Right kidney (tissue), 1 donor: ENCODE measurements around the gene IQGAP2.
A peak's percentile ranks its signal among the peaks of the same experiment; 100 is the strongest.
"Not testable (repeated sequence)": the region's sequence is repeated elsewhere in the genome, so short reads cannot be mapped to it uniquely, and the experiment has no call there.

Experiments
- DNase-seq: peaks from one replicate; pipeline ENCODE4 v3.0.0-alpha.2; 2016

IQGAP2 gene

GRCh38 chr5:76408104-76408654 lies 5.1 kb downstream of the IQGAP2 start:
- DNase-seq = no peak

DNA sequence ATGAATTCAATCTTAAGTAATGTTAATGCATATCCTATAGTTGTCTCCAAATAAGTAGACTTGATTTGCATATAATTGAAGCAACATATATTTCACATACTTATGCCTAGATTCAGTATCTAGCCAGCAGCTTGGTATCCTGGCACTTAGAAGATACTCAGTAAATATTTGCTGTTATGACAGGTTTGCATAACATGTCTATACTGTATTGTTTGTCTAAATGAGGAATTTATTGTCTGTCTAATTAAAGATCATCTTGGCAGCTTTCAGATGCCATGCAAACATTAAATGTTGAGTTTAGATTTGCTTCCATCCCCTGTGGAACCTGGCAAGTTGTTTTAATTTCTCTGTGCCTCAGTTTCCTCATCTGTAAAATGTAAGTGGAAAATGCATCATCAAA lies 9.4 kb downstream of the IQGAP2 start:
- DNase-seq = no peak

DNA sequence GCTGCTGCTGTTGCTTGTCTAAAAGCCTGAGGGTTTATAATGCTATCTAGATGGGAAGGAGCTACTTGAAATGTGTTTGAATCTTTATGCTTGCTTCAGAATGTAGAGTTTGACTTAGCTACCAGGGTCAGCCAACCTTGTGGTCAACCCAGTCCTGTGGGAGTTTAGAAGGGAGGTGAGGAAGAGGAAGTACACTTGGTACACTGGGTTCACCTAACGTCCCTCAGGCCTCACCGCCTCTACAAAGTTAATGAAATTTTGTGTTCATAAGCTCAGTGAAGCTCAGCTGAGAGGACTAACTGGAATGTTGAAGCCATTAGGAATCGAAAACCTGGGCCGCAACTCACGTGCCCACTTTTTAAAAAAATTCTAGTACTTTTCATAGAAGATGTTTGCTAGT lies 10.7 kb downstream of the IQGAP2 start:
- no peak for DNase-seq

GRCh38 chr5:76414788-76415187 lies 11.7 kb downstream of the IQGAP2 start:
- DNase-seq = no peak

DNA sequence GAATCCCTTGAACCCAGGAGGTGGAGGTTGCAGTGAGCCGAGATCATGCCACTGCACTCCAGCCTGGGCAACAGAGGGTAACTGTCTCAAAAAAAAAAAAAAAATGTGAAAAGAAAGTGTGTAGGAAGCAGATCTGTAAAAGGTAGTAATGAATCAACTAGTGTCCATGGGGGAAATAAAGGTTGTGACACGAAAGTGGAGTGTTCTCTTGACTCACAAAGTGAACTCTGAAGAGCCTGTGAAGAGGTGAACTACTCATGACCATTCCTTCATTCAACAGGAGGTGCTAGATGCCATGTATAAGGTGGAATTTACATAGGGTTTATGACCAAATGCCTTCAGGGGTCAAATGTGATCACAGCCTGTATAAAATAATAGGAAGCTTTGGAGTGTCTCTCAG lies 12.8 kb downstream of the IQGAP2 start:
- DNase-seq = no peak

- no peak for DNase-seq
These were observed 16.7 kb downstream of the IQGAP2 start for GRCh38 chr5:76419597-76420298.

DNA sequence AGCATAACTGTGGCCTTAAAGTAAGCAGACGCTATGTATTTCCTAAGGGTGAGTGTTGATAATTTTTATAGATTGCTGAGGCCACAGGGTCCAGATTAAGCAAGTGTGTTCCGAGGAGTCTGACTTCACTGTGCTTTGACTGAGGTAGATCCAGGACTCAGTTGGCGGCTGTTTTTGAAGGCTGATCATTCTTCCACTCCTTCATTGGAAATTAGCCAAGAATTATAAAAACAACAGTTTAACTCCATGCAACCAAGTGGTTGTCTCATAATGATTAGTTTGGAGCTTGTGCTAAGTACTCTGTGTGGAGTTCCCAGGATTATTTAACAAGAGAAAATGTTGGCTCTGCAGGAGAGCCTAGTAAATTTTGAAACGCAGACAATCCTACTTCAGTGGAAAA lies 19.1 kb downstream of the IQGAP2 start:
- no peak for DNase-seq

- no peak for DNase-seq
These were observed 19.7 kb downstream of the IQGAP2 start for GRCh38 chr5:76422742-76423141.

DNA sequence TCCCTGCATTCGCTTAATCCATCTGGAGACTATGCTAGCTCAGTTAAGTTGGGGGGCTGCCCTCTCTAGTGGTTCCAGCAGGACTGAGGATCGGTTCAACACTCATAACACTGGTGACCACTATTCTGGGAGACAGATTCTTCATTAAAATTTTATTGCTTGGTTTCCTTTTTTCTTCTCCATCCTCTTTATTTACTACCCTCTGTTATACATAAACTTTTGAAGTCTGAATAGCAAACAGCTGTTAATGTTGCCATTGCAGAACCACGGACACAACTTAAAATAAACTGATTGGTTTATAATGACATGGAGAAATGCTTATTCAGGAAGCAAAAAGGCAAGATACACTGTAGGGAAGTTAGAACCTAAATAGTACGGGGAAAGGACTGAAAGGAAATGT lies 22.1 kb downstream of the IQGAP2 start:
- no peak for DNase-seq

DNA sequence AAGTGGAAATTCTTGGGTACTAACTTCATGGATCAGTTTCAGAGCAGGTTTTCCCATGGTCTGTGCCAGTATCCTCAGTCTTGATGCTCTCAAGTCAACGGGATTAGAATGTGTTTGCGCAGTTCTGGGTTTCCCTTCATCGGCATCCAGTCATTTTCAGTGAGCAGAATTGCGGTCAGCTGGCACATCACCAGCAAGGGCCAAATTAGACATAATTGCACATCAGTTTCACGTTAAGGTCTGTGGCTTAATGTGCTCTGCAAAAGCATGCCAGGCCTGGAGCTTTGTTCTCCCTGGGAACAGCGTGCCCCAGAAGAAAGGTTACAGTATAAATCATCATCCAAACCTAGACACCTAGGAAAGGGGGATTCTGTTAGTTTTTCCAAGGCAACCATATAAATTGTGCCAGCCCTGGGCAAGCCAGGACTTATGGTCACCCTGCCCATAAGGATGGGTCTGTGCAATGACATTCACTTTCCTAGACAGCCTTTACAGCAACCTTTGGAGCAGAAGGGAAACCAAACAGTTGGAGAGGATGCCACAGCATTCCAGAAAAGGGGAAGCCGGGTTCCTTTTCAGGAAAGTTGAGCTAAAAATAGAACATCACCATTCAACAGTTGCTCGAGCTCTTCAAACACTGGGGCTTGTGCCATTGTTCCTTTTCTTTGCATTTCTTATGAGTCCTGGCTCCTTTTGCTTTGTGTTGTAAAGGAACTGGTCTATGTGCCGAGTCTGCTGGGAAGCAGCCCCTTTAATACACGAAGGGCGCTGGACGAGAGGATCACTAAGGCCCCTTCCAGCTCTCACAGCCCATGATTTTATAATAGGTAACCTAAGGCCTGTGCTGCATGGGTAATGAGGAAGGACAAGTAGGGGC lies 23.1 kb downstream of the IQGAP2 start:
- DNase-seq = no peak

DNA sequence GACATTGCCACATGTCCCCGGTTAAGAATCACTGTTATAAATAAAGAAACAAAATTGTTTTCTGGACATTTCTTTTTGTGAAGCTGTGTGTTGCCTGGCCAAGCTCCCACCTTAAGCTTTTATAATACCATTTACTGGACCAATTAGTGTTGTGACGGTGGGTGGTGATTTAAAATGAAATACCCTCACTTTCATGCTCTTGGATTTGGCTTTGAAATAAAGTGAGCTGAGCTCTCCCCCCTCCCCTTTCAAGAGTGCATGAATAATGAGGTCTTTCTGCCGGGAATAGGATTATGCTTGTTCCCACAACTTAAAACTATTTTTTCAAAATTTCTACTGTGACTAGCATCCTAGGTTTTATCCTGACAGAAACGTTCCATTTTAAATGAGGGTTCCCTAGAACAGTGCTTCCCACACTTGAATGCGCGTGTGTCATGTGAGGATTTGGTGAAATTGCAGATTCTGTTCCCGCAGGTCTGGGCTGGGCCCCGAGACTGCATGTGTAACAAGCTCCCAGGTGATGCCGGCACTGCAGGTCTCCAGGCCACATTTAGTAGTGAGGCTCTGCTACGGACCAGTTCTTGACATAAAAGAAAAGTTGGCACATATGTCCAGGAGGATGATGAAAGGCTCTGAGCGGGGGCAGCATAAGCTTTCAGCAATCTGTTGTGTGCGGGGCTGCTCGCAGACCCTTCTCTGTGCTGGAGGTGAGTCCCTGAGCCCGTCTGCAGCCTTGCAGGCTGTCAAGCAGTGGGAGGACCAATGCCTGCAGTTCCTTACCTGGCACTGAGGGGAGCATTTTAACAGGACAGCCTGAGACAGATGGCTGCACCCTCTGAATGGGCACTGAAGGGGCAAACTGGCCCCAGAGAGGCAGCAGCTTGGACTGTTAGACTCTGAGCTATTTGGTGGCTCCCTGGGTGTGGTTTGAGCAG lies 24.4 kb downstream of the IQGAP2 start:
- DNase-seq = peak; percentile 34

- not testable (repeated sequence) for DNase-seq
These were observed 25.5 kb downstream of the IQGAP2 start for GRCh38 chr5:76428550-76428949.

- DNase-seq = no peak
These were observed 30.2 kb downstream of the IQGAP2 start for GRCh38 chr5:76433261-76433660.

GRCh38 chr5:76437507-76437906 lies 34.4 kb downstream of the IQGAP2 start:
- not testable (repeated sequence) for DNase-seq

DNA sequence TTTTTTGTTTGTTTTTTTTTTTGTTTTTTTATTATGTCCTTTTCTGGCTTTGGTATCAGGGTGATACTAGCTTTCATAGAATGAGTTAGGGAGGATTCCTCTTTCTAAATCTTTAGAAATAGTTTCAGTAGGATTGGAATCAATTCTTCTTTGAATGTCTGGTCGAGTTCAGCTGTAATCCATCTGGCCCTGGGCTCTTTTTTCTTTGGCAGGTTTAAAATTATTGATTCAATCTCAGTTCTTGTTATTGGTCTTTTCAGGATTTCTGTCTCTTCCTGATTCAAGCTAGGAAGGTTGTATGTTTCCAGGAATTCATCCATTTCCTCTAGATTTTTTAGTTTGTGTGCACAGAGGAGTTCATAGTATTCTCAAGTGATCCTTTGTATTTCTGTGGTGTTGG lies 34.9 kb downstream of the IQGAP2 start:
- DNase-seq = no peak

GRCh38 chr5:76439201-76439600 lies 36.1 kb downstream of the IQGAP2 start:
- no peak for DNase-seq

- DNase-seq = no peak
These were observed 36.8 kb downstream of the IQGAP2 start for GRCh38 chr5:76439929-76440328.

DNA sequence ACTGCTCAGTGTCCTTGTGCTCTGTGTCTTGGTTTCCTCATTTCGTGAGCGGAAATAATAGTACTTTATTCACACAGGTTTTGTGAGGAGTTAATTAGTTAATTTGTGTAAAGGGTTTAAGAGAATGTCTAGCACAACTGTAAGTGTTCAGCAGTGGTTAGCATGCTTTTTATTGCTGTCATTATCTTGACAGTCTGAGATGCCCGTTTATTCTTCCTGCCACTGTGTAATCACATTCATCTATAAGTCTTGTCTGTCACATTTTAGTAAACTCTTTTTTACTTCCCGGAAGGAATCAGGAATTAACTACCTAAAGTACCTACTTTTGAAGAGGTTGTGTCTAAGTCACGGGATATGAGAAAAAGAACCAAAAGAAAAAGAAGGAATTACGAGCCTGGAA lies 38.0 kb downstream of the IQGAP2 start:
- DNase-seq = no peak

GRCh38 chr5:76441890-76442673 lies 39.0 kb downstream of the IQGAP2 start:
- DNase-seq = no peak

GRCh38 chr5:76443066-76443800 lies 40.1 kb downstream of the IQGAP2 start:
- DNase-seq = no peak

- DNase-seq = no peak
These were observed 42.0 kb downstream of the IQGAP2 start for GRCh38 chr5:76445063-76445462.
